ENCODE results near the gene HNRNPA3. TPM values are rescaled to one million over a fixed set of nuclear protein-coding genes. Genes with fewer than 3 reads are reported as not detected.
A peak's percentile ranks its signal among the peaks of the same experiment; 100 is the strongest.

HNRNPA3 gene
- total and polyA plus RNA-seq, 2 of the 13 experiments (the other 11 are each of a cell fraction or from before 2014, with no cell fraction given) = 73.3 to 97.7 TPM

- TF ChIP-seq, protein P1, sequence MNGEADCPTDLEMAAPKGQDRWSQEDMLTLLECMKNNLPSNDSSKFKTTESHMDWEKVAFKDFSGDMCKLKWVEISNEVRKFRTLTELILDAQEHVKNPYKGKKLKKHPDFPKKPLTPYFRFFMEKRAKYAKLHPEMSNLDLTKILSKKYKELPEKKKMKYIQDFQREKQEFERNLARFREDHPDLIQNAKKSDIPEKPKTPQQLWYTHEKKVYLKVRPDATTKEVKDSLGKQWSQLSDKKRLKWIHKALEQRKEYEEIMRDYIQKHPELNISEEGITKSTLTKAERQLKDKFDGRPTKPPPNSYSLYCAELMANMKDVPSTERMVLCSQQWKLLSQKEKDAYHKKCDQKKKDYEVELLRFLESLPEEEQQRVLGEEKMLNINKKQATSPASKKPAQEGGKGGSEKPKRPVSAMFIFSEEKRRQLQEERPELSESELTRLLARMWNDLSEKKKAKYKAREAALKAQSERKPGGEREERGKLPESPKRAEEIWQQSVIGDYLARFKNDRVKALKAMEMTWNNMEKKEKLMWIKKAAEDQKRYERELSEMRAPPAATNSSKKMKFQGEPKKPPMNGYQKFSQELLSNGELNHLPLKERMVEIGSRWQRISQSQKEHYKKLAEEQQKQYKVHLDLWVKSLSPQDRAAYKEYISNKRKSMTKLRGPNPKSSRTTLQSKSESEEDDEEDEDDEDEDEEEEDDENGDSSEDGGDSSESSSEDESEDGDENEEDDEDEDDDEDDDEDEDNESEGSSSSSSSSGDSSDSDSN (CRISPR knock-in tag; IDR thresholded peaks at IDR 0.05) = no peak
- TF ChIP-seq TCF12 (IDR thresholded peaks at IDR 0.05) = no peak
- TF ChIP-seq TCF12 (CRISPR knock-in tag; IDR thresholded peaks at IDR 0.05) = no peak
- 0 out of 2 replicates have a peak, but pooled peaks have one; percentile 27 for TF ChIP-seq KAT7 (CRISPR knock-in tag; IDR thresholded peaks at IDR 0.05; ENCODE audit: borderline replicate concordance)
- no peak for TF ChIP-seq MED13 (CRISPR knock-in tag; IDR thresholded peaks at IDR 0.05)
- TF ChIP-seq NR2F6 (IDR thresholded peaks at IDR 0.05) = no peak; the same call in 1 of the 2 replicates
- TF ChIP-seq NR2F6 (CRISPR knock-in tag; IDR thresholded peaks at IDR 0.05) = peak; percentile 36; the same call in 1 of the 2 replicates
- TF ChIP-seq THAP11 (CRISPR knock-in tag; IDR thresholded peaks at IDR 0.05) = peak; percentile 62
- peak; percentile 31; the same call in 1 of the 2 replicates for TF ChIP-seq MXD4 (CRISPR knock-in tag; IDR thresholded peaks at IDR 0.05)
- peak; percentile 54; the same call in 1 of the 2 replicates for TF ChIP-seq NFIC (IDR thresholded peaks at IDR 0.05; ENCODE audit: low read length)
- peak; percentile 7; the same call in 1 of the 2 replicates for TF ChIP-seq GABPB1 (CRISPR knock-in tag; IDR thresholded peaks at IDR 0.05)
- TF ChIP-seq ETV5 (CRISPR knock-in tag; IDR thresholded peaks at IDR 0.05; ENCODE audit: borderline replicate concordance) = peak; percentile 53; the same call in 1 of the 2 replicates
- no peak for TF ChIP-seq SCMH1 (CRISPR knock-in tag; IDR thresholded peaks at IDR 0.05; ENCODE audit: borderline replicate concordance)
- TF ChIP-seq ATF4 (CRISPR knock-in tag; IDR thresholded peaks at IDR 0.05) = peak in 1 of 2 experiments; percentile 98; a peak in 2 of 4 replicates
- no peak for TF ChIP-seq AKAP8 (CRISPR knock-in tag; IDR thresholded peaks at IDR 0.05)
- TF ChIP-seq ZNF331 (CRISPR knock-in tag; IDR thresholded peaks at IDR 0.05) = 0 out of 2 replicates have a peak, but pooled peaks have one; percentile 40
- TF ChIP-seq, protein P2, sequence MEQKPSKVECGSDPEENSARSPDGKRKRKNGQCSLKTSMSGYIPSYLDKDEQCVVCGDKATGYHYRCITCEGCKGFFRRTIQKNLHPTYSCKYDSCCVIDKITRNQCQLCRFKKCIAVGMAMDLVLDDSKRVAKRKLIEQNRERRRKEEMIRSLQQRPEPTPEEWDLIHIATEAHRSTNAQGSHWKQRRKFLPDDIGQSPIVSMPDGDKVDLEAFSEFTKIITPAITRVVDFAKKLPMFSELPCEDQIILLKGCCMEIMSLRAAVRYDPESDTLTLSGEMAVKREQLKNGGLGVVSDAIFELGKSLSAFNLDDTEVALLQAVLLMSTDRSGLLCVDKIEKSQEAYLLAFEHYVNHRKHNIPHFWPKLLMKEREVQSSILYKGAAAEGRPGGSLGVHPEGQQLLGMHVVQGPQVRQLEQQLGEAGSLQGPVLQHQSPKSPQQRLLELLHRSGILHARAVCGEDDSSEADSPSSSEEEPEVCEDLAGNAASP (CRISPR knock-in tag; IDR thresholded peaks at IDR 0.05; ENCODE audit: borderline replicate concordance) = peak; percentile 42; the same call in 1 of the 2 replicates
- TF ChIP-seq MIER2 (CRISPR knock-in tag; IDR thresholded peaks at IDR 0.05) = no peak
- TF ChIP-seq ARID5B (CRISPR knock-in tag; IDR thresholded peaks at IDR 0.05) = peak; percentile 84
- no peak for TF ChIP-seq GTF3A (CRISPR knock-in tag; conservative IDR thresholded peaks at IDR 0.05)
- TF ChIP-seq DNMT3B (CRISPR knock-in tag; conservative IDR thresholded peaks at IDR 0.05) = peak; percentile 82; the same call in 1 of the 2 replicates
- TF ChIP-seq ZNF724P (CRISPR knock-in tag; IDR thresholded peaks at IDR 0.05; ENCODE audit: borderline replicate concordance) = no peak
Measured at GRCh38 chr2:177242121-177242987, 29.8 kb downstream of the HNRNPA3 start (continued).

All from HepG2 (cell line).